TTC549 (cell line): ENCODE measurements around the gene OR8I2.
"Not testable (repeated sequence)": the region's sequence is repeated elsewhere in the genome, so short reads cannot be mapped to it uniquely, and the experiment has no call there.

ENCODE experiments used
- FAIRE-seq: peaks from 2 replicates; lab custom pipeline; 2012; peaks lifted over from hg19 to GRCh38; lab: Jason Lieb, UNC

The OR8I2 gene

DNA sequence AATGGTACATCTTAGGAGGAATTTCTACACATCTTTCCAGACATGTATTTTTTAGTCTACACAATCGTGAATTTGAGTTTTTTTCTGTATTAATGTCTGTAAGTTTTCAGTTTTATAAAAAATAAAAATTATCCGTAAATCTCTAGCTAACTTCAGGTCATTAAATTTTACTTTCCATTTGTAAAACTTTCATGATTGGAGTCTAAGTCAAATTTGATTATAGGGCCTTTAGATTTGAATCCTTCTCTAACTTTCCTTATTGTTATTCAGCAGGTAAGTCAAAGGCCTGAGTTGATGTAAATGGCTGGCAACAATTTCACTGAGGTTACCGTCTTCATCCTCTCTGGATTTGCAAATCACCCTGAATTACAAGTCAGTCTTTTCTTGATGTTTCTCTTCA is at the start of gene OR8I2:
TSS of gene OR8I2 (plus strand) at position 301 of the 400 bp plus-strand sequence. CDS start at position 301, 0 bp downstream.
- FAIRE-seq: no peak

DNA sequence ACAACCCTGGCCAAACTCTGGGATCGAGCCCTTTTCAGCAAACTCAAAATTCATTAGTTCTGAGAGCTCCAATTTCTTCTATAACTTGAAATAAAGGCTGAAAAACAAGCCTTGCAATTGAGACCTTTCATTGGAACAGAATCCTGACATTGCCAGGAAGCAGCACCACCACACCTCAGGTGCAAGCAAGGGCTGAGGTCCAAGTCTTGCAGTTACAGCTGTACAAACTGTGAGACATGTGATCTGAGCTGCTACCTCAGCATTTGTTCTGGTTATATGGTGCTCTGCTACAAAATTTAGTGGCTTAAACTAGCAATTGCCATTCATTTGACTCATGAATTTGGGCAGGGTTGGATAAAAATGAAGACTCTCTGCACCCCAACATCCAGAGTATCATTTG is 47.6 kb upstream of the OR8I2 start:
- FAIRE-seq: no peak

DNA sequence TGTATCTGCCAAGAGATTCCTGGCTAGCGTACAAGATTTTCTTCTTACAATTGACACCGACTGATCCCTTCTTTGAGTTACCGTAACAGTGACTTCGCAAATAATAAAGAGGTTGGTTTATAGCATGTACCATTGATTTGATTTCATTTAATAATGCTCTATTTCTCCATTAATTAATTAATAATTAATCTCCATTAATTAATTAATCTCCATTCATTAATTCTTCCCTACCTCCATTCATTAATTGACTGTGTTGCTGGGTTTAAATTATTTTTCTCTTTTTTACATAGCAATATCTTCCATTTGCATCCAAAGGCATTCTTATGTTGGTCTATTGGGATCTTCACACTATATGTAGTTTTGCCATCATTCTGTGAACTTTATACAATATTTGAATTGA is 44.6 kb upstream of the OR8I2 start:
- no peak for FAIRE-seq

DNA sequence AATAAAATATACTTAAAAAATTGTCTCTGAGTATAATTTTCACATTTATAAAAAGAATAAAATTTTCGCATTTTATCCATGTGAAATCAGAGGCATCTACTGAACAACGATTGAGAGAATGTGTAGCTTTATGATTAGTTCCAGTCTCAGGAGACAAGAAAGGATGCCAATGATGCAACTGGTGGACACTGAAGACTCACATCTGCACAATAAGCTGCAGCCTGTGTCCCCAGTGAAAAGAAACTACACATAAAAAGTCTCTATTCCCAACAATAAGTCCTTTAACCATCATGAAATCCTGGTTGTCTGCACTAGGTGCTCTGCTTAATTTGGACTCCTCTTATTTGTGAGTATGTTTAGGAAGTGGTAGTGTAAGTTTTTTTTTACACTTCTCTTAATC is 43.6 kb upstream of the OR8I2 start:
- no peak for FAIRE-seq

DNA sequence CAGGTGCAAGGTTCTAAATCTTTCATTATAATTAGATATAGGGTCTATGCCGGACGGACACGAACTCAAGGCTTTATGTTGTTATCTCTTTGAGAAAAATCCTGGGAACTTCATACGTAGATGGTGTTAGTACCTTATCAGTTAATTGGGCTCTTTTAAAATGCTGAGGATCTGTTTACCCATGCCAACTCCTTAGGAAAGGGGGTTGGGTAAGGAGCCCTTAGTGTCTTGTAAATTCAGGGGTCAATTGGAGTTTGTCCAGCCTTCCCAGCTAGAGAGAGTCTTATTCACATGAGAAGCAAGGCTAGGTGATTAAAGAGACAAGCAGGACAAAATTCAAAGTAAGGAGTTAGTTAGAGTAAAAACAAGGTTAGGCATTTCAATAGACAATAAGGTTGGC is 36.7 kb upstream of the OR8I2 start:
- FAIRE-seq: not testable (repeated sequence)

DNA sequence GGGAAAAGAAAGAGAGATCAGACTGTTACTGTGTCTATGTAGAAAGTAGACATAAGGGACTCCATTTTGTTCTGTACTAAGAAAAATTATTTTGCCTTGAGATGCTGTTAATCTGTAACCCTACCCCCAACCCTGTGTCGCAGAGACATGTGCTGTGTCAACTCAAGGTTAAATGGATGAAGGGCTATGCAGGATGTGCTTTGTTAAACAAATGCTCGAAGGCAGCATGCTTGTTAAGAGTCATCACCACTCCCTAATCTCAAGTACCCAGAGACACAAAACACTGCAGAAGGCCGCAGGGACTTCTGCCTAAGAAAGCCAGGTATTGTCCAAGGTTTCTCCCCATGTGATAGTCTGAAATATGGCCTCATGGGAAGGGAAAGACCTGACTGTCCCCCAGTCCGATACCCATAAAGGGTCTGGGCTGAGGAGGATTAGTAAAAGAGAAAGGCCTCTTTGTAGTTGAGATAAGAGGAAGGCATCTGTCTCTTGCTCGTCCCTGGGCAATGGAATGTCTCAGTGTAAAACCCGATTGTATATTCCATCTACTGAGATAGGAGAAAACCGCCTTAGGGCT is 35.4 kb upstream of the OR8I2 start:
- FAIRE-seq: not testable (repeated sequence)

DNA sequence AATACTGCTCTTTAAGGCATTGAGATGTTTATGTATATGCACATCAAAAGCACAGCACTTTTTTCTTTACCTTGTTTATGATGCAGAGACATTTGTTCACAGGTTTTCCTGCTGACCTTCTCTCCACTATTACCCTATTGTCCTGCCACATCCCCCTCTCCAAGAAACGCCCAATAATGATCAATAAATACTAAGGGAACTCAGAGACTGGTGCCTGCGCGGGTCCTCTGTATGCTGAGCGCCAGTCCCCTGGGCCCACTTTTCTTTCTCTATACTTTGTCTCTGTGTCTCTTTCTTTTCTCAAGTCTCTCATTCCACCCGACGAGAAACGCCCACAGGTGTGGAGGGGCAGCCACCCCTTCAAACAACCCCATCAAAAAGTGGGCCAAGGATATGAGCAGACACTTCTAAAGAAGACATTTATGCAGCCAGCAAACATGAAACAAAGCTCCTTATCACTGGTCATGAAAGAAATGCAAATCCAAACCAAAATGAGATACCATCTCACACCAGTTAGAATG is 34.8 kb upstream of the OR8I2 start:
- not testable (repeated sequence) for FAIRE-seq

DNA sequence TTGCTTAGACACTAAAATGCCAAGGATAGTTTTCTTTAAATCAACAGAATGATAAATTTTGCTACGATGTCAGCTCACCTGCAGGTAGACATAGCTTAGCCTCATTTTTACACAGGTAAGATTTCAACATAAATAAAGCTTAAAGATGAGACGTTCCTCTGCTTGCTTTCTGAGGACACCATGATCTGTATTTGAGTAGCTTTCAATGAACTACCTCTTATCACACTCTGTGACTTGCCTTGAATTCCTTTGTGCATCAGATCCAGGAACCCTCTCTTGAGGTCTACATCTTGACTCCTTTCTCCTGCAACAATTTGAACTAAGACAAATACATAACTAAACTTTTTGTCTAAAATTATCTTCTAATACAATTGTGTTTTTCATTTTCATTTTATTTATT is 26.1 kb upstream of the OR8I2 start:
- no peak for FAIRE-seq

DNA sequence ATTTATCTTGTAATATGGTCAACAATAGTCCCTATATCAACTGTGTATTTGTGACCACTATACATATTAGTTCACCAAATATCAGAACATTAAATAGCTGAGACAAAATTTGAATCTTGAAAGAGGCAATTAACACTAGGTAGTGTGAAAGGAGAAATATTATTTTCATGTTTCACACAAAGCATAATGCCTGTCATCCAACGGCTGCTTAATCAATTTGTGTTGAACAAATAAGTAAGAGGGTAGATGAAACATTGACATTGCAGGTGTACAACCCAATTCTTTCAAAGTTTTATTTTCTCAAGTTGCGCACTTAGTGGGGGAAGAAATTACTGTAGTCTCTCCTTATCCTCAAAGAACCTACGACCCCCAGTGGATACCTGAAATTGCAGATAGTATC is 3.4 kb upstream of the OR8I2 start:
- FAIRE-seq: no peak

DNA sequence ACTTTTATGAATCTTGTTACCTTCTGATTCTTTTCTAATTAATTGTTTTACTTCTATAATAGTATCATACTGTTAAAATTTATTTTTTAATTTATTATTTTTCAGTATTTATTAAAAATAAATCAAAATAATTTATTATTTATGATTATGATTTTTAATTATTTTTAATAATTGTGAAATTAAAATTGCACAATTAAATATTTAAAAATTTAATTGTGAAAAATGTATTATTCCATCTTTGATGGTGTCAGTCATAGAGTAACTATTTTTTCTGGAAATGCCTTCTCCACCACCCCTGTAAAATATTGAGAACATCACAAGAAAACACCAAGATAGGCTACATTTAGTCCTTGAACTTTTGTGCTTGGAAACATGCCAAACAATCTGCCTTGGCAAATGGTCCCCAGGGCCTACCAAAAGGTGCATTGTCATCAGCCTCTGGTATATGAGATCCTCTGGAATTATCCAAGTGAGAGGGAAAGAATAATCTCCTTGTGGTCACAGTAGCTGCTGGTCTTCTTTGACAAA is 10.2 kb downstream of the OR8I2 start, which contains the start of gene OR8H2:
TSS of gene OR8H2 (plus strand) at position 478 of the 528 bp plus-strand sequence. CDS start 1,356 bp downstream, outside the sequence.
- FAIRE-seq: peak; percentile 90

DNA sequence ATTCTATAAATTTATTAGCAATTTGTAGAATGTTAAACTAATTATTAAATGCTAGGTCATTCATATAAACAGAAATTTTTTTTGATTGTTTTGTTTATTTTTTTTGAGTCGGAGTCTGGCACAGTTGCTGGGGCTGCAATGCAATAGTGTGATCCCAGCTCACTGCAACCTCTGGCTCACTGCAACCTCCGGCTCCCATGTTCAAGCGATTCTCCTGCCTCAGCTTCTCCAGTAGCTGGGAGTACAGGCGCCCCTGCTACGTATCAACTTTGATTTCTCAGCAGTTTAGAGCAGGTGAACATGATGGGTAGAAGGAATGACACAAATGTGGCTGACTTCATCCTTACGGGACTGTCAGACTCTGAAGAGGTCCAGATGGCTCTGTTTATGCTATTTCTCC is 29.0 kb downstream of the OR8I2 start, which contains the start of gene OR8H3:
TSS of gene OR8H3 (plus strand) at position 301 of the 400 bp plus-strand sequence. CDS start at position 301, 0 bp downstream.
- no peak for FAIRE-seq

DNA sequence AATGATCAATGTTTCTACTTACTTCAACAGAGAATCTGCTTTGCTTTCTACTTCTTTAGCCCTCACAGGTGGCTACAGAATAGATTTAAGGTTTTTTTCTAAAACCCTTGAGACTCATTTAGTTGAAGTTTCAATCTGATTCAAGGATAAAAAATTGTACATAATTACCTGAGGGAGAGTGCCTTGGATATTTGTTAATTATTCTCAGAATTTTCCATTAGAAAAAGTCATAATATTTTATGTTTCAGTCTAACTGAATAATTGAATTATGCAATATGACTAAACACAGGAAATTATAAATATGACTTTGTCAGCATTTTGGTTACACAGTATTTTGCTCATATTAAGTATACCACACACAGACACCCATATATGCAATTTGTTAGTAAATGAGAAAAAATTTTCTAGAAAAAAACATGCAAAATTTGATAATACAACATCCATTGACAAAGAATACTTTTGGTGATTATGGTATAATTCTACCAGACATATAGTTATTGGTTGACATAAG is 47.1 kb downstream of the OR8I2 start, which contains the start of gene OR8J3:
TSS of gene OR8J3 (minus strand) at position 51 of the 511 bp plus-strand sequence. CDS start 2,483 bp downstream, outside the sequence.
- FAIRE-seq: no peak

DNA sequence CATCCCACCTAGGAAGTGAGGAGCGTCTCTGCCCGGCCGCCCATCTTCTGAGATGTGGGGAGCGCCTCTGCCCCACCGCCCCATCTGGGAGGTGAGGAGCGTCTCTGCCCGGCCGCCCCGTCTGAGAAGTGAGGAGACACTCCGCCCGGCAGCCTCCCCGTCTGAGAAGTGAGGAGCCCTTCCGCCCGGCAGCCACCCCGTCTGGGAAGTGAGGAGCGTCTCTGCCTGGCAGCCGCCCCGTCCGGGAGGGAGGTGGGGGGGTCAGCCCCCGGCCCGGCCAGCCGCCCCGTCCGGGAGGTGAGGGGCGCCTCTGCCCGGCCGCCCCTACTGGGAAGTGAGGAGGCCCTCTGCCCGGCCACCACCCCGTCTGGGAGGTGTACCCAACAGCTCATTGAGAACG is 50.6 kb downstream of the OR8I2 start:
- FAIRE-seq: not testable (repeated sequence)
